ENCODE results near the gene OR5D16.
"Not testable (repeated sequence)": the region's sequence is repeated elsewhere in the genome, so short reads cannot be mapped to it uniquely, and the experiment has no call there.

DNA sequence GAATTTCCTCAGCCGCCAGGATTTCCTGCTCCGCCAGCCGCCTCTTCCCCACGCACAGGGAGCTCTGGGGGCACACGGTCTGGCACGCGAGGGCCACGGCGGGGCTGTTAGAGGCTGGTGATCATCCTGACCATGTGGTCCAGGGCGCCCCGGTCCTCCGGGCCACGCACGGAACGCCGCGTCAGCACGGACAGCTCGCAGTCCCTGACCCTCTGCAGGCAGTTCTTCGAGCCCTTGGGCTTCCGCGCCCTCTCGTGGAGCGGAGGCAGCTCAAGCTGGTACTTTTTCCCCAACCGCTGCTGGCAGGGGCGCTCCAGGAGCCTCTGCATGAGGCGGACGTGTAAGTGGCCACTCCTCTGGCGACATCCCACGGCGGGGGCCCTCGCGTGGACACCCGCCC lies 34.6 kb downstream of the OR5D16 start:
- TF ChIP-seq, protein P1, sequence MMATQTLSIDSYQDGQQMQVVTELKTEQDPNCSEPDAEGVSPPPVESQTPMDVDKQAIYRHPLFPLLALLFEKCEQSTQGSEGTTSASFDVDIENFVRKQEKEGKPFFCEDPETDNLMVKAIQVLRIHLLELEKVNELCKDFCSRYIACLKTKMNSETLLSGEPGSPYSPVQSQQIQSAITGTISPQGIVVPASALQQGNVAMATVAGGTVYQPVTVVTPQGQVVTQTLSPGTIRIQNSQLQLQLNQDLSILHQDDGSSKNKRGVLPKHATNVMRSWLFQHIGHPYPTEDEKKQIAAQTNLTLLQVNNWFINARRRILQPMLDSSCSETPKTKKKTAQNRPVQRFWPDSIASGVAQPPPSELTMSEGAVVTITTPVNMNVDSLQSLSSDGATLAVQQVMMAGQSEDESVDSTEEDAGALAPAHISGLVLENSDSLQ (IDR thresholded peaks at IDR 0.05) = not testable (repeated sequence)
- TF ChIP-seq BHLHE40 (IDR thresholded peaks at IDR 0.05; ENCODE audit: borderline replicate concordance); CTBP1 (IDR thresholded peaks at IDR 0.05; ENCODE audit: borderline replicate concordance); TARDBP (IDR thresholded peaks at IDR 0.05); NFRKB (IDR thresholded peaks at IDR 0.05); SP1 (IDR thresholded peaks at IDR 0.05); HDGF (IDR thresholded peaks at IDR 0.05; ENCODE audit: borderline replicate concordance); ELF4 (IDR thresholded peaks at IDR 0.05); ARNT (IDR thresholded peaks at IDR 0.05): not testable (repeated sequence)
